ENCODE results near the gene DNAJC13.

Gene DNAJC13

DNA sequence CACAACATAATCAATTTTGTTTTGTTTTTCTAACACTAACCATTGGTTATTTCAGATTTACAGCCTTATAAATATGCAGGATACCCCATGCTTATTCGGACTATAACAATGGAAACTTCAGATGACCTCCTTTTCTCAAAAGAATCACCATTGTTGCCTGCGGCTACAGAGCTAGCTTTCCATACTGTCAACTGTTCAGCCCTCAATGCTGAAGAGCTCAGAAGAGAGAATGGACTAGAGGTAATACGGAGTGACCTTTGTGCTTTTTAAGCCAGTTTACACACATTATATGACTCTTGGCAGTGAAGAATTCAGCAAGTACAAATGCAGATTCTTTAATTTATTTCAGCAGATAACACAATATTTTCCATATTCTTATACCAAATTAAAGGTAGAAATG, 81.8 kb downstream of the DNAJC13 start:
- no peak for DNase-seq

DNA sequence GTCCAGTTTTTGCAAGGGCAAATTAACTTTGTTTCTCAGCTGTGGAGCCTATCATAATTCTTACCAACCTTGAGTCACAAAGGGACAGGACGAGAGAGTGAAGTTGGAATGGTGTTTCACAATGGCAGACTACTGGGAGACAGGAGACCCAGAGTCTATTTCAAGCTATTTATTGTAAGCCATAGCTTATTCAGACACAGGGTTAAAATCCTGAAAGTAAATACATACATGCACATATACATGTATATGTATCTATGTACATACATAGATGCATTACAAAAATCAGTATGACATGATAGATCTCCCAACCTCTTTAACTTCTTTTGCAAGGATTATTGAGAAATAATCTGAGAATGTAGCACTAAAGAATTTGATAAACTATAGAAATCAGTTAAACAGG, 86.3 kb downstream of the DNAJC13 start:
- DNase-seq, result no peak

DNA sequence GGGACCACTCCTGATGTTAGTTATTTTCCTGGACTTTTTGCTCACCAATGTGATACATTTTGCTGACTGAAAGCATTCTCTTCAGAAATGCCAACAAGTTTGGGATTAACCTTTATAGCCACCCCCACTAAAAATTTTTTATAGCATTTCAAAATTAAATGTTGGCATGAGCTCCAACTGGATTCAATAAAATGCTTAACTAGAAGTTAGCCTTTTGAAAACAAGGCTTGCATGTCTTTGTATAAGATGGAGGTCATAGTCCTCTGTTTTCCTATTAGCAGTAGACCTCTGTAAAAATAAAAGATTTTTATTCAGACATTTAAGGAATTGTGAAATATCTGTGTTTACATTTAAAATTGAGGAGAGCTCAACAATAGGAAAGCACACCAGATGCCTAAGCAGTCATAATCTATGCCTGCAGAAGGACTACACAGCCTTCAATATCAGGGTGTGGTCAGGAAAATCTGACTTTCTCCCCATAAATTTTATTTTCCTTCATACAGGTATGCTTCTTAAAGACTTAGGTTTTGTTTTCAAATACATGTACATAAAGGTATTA, 87.2 kb downstream of the DNAJC13 start:
- no peak for DNase-seq

DNA sequence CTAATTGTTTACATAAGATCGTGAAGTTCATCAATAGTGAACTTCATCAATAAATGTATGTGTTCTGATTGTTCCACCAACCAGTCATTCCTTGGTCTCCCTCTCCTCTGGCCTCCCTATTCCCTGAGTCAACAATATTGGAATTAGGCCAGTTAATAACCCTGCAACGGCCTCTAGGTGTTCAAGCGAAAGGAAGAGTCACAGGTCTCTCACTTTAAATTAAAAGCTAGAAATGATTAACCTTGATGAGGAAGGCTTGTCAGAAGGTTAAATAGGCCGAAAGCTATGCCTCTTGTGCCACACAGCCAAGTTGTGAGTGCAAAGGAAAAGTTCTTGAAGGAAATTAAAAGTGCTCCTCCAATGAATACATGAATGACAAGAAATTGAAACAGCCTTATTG, 90.4 kb downstream of the DNAJC13 start:
- DNase-seq, result no peak

DNA sequence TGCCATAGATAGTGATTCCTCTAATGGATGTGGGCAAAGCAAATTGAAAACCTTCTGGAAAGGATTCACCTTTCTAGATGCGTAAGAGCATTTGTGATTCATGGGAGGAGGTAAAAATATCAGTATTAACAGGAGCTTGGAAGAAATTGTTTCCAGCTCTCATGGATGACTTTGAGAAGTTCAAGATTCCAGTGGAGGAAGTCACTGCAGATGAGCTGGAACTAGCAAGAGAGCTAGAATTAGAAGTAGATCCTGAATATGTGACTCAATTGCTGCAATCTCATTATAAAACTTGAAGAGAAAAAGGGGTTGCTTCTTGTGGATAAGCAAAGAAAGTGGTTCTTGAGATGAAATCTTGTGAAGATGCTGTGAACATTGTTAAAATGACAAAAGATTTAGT, 91.8 kb downstream of the DNAJC13 start:
- no peak for DNase-seq

DNA sequence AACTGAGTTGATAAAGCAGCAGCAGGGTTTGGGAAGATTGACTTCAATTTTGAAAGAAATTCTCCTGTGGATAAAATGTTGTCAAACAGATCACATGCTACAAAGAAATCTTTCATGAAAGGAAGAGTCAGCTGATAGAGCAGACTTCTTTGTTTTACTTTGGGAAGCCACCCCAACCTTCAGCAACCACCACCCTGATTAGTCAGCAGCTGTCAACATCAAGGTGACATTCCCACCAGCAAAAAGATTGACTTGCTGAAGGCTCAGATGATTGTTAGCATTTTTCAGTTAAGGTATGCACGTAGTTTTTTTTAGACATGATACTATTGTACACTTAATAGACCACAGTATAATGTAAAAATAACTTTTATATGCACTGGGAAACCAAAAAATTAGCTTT, 92.2 kb downstream of the DNAJC13 start:
- no peak for DNase-seq

DNA sequence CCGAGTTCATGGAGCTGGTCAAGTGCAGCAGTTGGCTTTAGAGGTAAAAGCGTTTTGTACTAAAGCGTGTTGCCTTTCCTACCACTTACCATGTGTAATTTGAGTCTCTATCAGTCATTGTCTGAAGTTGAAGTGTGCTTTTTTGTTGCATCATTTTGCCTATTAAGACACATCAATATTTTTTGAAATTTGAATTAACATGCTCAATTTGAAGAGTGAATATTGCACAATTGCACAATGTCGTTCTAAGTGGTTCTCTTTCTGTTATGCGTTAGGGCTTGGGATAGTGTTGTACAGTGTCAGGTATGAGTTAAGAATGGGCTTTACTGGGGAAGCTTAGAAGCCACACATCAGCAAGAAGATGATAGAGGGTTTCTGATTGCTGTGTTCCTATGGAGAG, 95.8 kb downstream of the DNAJC13 start:
- no peak for DNase-seq

DNA sequence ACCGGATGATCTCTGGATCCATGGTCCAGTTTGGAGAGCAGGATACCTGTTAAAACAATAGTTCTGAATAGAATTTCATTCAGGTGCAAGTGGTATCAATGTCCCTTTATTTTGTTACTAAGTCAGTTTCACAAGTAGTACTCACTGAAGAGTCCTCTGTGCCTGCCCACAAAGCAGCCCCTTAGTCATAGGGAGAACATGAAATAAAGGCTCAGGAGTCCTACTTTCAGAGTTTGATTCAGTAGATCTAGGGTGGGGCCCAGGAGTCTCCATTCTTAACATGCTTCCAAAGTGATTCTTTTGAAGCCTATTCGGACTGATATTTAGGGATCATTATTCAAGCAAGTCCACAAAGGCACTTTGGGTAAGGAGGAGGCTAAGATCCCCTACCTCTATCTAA, 100.0 kb downstream of the DNAJC13 start:
- no peak for DNase-seq

DNA sequence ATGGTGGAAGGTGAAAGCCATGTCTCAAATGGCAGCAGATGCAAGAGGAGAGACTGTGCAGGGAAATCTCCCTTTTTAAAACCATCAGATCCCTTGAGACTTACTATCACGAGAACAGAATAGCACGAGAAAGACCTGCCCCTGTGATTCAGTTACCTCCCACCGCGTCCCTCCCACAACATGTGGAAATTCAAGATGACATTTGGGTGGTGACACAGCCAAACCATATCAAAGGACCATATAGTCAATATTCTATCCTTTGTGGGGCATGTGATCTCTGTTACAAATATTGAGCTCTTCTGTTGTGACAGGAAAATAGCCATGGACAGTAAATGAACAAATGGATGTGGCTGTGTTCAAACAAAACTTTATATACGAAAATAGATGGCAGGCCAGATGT, 102.6 kb downstream of the DNAJC13 start:
- DNase-seq, result no peak

DNA sequence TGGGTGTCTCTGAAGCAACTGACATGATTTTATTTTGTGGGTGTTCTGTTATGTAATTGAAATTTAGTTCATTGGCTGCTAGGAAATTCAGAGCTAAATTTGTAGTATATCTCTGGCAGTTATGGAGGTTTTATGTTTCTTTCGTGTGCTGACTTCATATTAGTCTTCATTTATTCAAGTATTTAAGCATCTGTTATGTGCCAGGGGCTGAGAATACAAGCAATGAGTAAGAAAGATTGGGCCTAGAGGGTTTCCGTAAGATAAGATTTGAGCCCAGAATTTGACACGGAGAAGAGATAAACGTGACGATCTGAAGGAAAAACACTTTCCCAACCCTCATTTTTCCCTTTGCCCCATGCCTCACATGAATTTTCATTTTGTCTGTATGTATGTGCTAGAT, 104.6 kb downstream of the DNAJC13 start:
- DNase-seq, result no peak

DNA sequence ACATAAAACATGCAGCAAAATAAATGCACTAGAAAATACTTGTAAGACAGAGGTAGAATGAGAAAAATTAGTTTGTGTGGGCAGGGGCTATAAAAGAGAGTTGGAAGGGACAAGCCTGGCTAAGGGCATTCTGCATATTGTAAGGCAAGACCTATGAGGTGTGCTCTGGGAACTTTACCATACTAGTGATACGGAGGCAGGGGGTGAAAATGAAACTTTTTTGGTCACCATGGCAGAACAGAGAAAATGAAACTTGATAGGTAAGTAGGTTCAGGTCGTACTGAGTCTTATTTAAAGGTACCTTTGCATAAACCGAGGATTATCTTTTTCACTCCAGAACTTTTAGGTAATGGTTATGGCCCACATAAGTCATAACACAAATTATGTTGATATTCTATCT, 105.1 kb downstream of the DNAJC13 start:
- DNase-seq, result no peak

DNA sequence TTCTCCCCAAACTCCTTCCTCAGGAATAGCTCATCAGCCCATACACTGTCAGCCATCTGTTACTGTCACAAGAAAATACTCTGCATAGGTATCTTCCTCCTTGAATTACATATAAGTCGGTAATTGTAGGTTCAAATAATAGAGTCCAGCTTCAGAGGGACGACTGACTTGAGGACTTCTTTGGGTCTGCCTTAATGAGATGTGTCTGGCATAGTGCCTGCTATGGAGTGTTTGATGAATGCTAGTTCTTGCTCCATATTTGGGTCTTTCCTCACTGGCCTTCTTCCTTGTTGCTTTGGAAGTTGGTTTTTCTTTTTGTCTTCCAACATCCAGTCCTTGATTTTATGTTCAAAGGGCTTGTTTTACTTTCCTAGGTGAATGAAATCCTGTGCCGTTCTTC, 113.3 kb downstream of the DNAJC13 start:
- no peak for DNase-seq

DNA sequence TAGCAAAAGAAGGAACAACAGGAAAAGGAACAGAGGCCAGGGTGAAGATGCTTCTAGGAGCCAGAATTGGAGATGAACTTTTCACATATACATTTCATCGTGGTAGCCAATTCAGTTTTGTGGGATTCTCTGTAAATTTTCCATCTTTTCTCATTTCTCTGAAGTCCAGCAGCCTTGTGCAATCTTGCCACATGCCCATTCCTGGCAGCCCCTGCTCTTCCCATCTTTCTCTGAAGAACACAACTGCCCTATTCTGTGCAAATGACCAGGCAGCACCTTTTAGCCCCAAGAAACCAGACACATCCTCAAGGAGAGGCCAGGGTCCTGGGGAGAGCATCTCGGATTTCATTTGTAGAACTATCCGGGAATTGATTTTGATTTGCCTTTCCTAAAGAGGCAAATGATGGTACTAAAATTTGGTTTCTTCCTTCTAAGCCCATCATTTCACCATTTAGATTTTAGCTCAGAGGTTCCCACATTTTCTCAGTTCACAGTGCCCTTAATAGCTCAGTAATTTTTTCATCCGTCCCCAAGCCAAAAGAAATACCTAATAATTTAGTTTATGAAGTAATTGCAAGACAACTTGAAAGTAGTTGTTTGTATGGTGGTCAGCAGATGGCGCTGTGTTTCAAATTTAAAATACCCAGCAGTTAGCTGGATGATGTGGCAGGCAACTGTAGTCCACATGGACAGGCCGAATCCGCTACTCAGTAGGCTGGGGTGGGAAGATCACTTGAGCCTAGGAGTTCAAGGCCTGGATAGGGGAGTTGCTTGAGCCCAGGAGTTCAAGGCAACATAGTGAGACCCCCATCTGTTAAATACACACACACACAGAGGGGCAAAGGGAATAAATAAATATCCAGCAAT, 118.5 kb downstream of the DNAJC13 start:
- peak; percentile 27 for DNase-seq

DNA sequence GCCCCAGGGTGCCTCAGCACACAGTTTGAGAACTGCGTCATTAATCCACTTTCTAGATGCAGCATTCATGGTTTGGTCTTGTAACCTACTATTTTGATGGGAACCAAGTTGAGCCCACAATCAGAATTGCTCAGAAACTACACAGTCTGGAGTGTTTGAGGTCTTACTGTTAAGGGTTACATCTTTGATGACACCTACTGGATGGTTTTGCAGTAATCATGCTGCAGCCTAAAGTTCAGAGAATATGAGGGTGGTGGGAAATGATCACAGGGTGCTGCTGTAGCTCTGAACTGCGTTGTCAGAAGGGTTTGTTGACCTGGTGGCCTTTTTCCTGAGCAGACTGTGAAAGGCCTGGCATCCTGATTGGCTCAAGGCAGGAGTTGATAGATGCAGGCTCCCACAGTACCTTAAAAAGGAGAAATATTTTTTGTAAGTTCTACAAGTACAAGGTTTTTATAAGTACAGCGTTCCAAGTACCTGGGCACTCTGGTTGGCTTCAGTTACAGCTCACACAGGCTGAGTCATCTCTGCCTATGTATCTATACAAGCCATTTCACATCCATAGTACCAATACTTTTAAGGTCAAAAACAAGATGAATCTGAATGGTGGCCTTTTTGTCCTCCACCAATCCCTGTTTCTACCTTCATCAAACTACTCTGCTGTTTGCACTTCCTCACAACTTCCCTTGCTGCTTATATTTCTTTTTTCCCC, 119.3 kb downstream of the DNAJC13 start:
- DNase-seq, result no peak

DNA sequence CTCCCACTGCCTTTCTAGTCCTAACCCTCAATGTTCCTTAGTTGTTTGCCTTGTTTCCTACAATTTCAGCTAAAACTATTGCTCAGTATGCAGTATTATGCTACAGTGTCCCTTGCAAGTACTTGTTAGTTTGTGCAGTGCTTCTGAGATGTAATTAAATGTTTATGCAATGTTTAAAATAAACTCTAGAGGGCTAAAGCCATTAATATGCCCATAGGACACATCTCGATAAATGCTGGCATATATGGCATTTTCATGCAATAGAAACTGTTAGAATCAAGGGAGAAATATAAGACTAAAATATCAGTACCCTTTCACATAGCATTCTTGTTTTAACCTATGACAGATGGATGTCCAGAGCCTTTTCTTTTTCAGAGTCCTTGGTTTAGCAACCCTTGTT, 120.0 kb downstream of the DNAJC13 start:
- no peak for DNase-seq

DNA sequence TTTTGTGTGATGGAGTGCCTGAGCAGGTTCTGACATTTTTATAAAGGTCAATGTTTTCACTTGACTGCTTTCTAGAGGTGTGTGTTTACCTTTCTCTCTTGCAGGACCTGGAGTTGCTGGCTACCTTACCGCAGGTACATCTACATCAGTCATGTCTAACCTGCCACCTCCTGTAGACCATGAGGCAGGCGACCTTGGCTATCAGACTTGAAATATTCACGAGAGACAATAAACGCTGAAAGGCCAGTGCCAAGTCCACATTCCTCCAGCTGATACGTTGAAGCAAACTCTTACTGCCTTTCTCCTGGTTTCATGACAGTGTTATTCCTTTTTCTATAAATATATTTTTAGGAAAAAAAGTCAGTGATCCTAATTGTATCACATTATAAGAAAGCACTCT, 120.8 kb downstream of the DNAJC13 start:
- DNase-seq, result no peak

DNA sequence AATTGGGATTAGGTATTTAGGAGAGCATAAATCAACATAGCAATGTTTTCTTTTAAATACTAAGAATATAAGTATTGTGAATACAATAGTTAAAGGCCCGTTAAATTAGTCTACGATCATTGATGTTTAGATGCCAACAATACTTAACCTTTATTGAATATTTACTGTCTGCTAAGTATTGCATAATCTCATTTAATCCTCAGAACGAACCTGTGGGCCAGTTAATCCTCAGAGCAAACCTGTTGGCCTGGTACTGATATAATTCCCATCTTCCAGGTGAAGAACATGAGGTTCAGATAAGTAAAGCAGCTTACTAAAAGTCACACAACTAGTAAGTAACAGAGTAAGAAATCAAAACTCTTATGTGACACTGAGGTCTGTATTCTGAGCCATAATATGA, 122.4 kb downstream of the DNAJC13 start:
- no peak for DNase-seq

DNA sequence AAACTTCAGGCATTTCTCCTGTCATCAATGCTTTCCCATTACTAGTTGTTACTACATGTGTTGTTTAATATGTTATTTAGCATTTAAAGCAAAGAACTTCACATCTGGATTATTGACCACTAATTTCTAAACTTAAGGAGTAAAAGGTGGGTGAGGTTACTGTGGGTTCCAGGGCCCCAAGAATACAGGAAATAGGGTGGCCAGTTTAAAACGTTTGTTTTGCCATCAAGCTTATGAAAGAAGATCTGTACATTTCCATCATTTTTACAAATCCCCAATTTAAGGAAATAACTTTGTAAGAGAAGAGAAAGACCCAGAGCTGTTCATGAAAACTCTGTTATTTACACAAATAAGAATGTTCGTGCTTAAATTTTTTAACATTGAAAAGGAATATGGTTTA, 125.3 kb downstream of the DNAJC13 start:
- DNase-seq, result no peak

DNA sequence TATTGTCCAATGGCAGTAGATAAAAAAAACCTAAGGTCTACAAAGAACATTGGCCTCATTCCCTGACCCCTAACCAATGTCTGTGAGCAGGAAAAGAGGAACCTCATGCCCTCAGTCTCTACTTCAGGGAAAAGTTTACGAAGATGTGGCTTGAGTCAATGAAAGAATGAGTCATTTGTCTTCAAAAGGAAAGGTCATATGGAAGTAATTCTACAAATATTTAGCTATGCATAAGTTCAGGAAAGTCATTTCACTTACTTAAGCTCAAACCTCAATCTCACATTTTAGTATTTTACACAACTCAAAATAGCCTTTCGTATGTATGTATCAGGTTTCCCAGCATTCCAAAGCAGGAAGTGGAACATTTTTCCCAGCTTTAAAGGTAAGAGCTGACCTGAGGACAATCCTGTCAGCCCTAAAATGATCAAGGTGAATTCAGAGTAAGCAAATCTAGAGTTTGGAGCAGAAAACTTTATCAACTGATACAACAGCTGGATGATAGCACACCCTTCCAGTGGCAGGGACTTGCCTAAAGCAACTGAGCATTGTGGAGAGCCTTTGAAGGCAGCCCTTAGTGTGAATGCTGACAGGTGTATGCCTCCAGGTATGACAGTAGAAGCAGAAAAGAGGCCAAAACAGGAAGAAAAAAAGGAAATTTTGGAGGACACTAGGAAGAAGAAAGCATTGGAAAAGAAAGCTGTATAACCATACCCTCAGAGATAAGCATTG, 125.9 kb downstream of the DNAJC13 start:
- DNase-seq, result no peak

DNA sequence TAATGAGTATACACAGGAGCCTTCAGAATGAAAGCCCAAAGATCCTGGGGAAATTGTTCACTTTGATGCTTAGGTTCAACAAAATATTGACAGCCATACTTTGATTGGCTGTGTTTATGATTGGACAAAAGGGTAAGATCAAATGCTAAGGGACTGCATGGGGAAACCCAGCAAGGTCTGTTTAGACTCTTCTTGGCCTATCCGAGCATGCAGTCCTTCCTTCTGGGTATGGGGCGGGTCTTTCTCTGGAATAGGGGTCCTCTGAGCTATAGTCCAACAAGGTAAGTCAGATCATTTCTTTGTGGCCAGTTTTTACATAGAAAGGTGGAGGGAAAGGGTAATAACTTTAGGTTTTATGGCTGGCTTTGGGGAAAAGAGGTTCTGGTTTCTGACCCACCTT, 126.8 kb downstream of the DNAJC13 start:
- no peak for DNase-seq

DNA sequence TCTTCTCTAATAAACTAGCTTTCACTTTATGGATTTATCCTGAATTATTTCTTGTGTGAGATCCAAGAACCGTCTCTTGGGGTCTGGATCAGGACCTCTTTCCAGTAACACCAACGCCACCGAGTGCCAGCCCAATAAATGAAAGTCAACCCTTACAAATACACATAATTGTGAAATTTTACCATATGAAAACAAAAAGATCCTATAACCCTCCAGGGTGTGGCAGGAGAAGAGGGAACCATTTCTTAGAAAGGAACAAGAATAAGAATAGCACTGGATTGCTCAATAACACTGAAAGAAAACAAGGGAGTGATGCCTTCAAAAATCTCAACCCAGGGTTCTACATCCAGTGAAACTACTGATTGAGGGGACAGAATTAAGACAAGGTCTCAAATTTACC, 128.2 kb downstream of the DNAJC13 start:
- DNase-seq, result no peak

DNA sequence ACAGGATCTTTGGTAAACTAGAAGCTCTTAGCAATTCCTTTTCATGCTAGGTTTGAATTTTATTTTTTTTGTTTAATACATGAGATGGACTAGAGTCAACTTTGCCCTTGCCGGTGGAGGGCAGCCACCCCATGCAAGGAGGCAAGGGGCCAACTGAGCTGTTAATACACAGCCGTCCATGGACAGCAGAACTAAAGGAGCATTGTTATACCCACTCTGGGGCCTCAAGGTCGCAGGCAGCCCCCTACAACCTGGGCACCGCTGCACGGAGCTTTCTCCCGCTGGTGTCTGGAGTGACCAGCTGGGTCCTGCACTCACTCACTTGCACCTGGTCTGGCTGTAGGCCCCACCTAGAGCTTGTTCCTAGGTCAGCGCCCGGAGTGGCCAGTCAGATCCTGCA, 131.9 kb downstream of the DNAJC13 start:
- DNase-seq, result no peak

DNA sequence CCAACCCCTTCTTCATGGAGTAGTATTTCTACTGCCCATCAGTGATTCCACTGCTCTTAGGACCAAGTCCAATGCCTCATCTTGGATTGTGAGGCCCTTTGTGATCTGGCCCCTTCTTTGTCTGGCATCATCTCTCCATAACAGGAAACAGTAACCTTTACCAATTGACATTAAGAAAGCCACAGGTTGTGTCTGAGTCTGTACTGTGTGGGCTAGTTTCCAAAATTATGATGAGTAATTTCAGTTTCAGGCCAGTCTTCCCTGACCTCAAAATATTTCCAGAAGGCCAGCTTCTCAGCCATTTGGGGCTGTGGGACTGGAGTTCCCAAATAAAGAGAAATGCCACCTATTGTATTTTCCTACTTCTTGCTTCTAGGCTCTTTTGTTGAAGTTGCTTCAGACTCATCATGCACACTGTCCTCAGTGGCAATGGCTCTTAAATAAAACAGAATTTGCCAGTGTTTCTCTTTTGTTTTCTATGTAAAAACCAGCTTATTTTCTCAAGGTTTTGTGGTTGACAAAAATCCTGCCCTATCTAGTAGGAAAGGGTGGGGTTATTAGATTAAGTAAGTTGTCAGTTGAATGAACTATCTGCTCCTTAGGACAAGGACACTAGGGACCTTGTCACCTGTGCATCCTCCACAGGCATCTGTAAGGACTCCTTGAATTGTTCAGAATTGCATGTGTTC, 132.7 kb downstream of the DNAJC13 start:
- no peak for DNase-seq

All from DMS153 (cell line).